NCI-H460 (cell line): ENCODE measurements around the gene KRT78. TPM values are rescaled to one million over a fixed set of nuclear protein-coding genes. Genes with fewer than 3 reads are reported as not detected.

ENCODE experiments used
- DNase-seq: peaks from one replicate; pipeline ENCODE4 v3.0.0-alpha.2; 2016; ENCODE audit warnings: low read depth; ENCODE audit errors: extremely low read depth
- total RNA-seq: library from RNA; depleted of rRNA; stranded (reverse); fragments of >200 nt; shearing (Covaris generic); gene quantifications from 2 replicates; pipeline ENCODE4 v1.2.3, GENCODE V29; 2014

KRT78 gene
- total RNA-seq, 1 experiment from 2014 or later: not detected

GRCh38 chr12:52827499-52828090, 21.2 kb downstream of the KRT78 start:
- DNase-seq: no peak

- DNase-seq: no peak
Observed at GRCh38 chr12:52826611-52827498, 21.9 kb downstream of the KRT78 start.

GRCh38 chr12:52825961-52826360, 22.8 kb downstream of the KRT78 start:
- no peak for DNase-seq

- no peak for DNase-seq
Observed at GRCh38 chr12:52824741-52825410, 23.9 kb downstream of the KRT78 start.

GRCh38 chr12:52823761-52824450, 24.9 kb downstream of the KRT78 start:
- DNase-seq: no peak

GRCh38 chr12:52822771-52823510, 25.9 kb downstream of the KRT78 start:
- DNase-seq: no peak

- no peak for DNase-seq
Observed at GRCh38 chr12:52821826-52822660, 26.8 kb downstream of the KRT78 start.

GRCh38 chr12:52821071-52821730, 27.6 kb downstream of the KRT78 start:
- DNase-seq: no peak

GRCh38 chr12:52820521-52820920, 28.3 kb downstream of the KRT78 start:
- DNase-seq: no peak

GRCh38 chr12:52819731-52820510, 28.9 kb downstream of the KRT78 start:
- no peak for DNase-seq

- no peak for DNase-seq
Observed at GRCh38 chr12:52818887-52819420, 29.8 kb downstream of the KRT78 start.

- DNase-seq: no peak
Observed at GRCh38 chr12:52818388-52818787, 30.4 kb downstream of the KRT78 start.

GRCh38 chr12:52817699-52818238, 31.0 kb downstream of the KRT78 start:
- no peak for DNase-seq

- DNase-seq: no peak
Observed at GRCh38 chr12:52817003-52817698, 31.6 kb downstream of the KRT78 start.

GRCh38 chr12:52815676-52816588, 32.9 kb downstream of the KRT78 start:
- no peak for DNase-seq

GRCh38 chr12:52815161-52815560, 33.6 kb downstream of the KRT78 start:
- no peak for DNase-seq
